HCT116 (cell line): ENCODE data around the gene XRCC3. TPM values are rescaled to one million over a fixed set of nuclear protein-coding genes. Genes with fewer than 3 reads are reported as not detected.

ENCODE experiments used
- ATAC-seq: fragments of 200-7000 bp; cut with Tn5 transposase; 2 replicates; pipeline ENCODE4 v1.9.1; 2020; ENCODE audit warnings: mild to moderate bottlenecking, moderate library complexity
- BruUV-seq: library from RNA; stranded (reverse); fragments of 400-500 nt; replicated peaks from 2 replicates; lab custom pipeline; 2021; lab: Mats Ljungman, UMichigan
- CTCF ChIA-PET: fragments of 300-600 bp; sonication (Branson Sonifier 250); formaldehyde crosslinking; loops from one replicate; lab custom pipeline; 2021; ENCODE audit warnings: antibody characterized with exemption; lab: Charles Lee
- POLR2A ChIA-PET: fragments of 300-600, 350-600 bp; sonication (Branson Sonifier 250); formaldehyde crosslinking; loops from one replicate; lab custom pipeline; 2021; ENCODE audit warnings: antibody characterized with exemption; lab: Charles Lee
- RAD21 ChIA-PET, 2 experiments: fragments of 300-600 bp; sonication (Branson Sonifier 250); formaldehyde crosslinking; loops; one replicate each; lab custom pipeline; 2023; ENCODE audit warnings: low total read pairs in 2 of 2; ENCODE audit not compliant: uncharacterized antibody in 2 of 2, unreplicated experiment in 2 of 2, low non-redundant PET in 1 of 2; lab: Charles Lee
- DNase-seq: peaks from one replicate; pipeline ENCODE4 v3.0.0-alpha.2; 2010; ENCODE audit warnings: low read depth, low spot score
- H2AFZ ChIP-seq: fragments of 200-600 bp; shearing (Covaris generic), sonication (generic); 2 replicates; pipeline ENCODE4 v1.6.1; 2017; ENCODE audit warnings: low read depth, mixed run types, mixed read lengths, antibody characterized with exemption, low read length; ENCODE audit not compliant: poor library complexity, severe bottlenecking
- H3K27ac ChIP-seq: 2 replicates; pipeline ENCODE4 v1.5.1; 2012; ENCODE audit warnings: low read depth, low read length
- H3K27me3 ChIP-seq: fragments of 200-600 bp; sonication (generic); 2 replicates; pipeline ENCODE4 v1.6.1; 2016; ENCODE audit warnings: mixed run types, low read length, mixed read lengths; ENCODE audit not compliant: insufficient read depth
- H3K36me3 ChIP-seq, 2 experiments: fragments of 200-500 bp in 1 of 2; fragments of 200-600 bp in 1 of 2; sonication (Bioruptor generic) in 1 of 2; sonication (generic) in 1 of 2; 2 replicates each; pipeline versions ENCODE4 v1.5.1 to v1.6.1; 2014 to 2016; ENCODE audit warnings: low read length in 2 of 2, inconsistent platforms in 1 of 2, mixed read lengths in 1 of 2, mixed run types in 1 of 2; ENCODE audit not compliant: insufficient read depth in 2 of 2, control insufficient read depth in 1 of 2
- H3K4me1 ChIP-seq, 2 experiments: fragments of 200-600 bp in 1 of 2; sonication (generic) in 1 of 2; 2 replicates each; pipeline versions ENCODE4 v1.5.1 to v1.6.1; 2012 to 2017; ENCODE audit warnings: low read length in 2 of 2, inconsistent platforms in 1 of 2, mild to moderate bottlenecking in 1 of 2, mixed read lengths in 1 of 2, mixed run types in 1 of 2, moderate library complexity in 1 of 2; ENCODE audit not compliant: insufficient read depth in 2 of 2, control insufficient read depth in 1 of 2
- H3K4me2 ChIP-seq: fragments of 200-600 bp; sonication (generic); 2 replicates; pipeline ENCODE4 v1.6.1; 2017; ENCODE audit warnings: mixed run types, low read length, mixed read lengths
- H3K4me3 ChIP-seq, 2 experiments: fragments of 200-600 bp in 1 of 2; sonication (generic) in 1 of 2; replicated peaks in 1 of 2; 2 replicates each; pipeline ENCODE4 v1.5.1; 2011 to 2016; ENCODE audit warnings: low read length in 2 of 2, control low read depth in 1 of 2, low read depth in 1 of 2, mild to moderate bottlenecking in 1 of 2, mixed read lengths in 1 of 2, mixed run types in 1 of 2
- H3K79me2 ChIP-seq: fragments of 200-600 bp; sonication (generic); 2 replicates; pipeline ENCODE4 v1.6.1; 2017; ENCODE audit warnings: mild to moderate bottlenecking, mixed run types, low read length, moderate library complexity, mixed read lengths; ENCODE audit not compliant: insufficient read depth
- H3K9ac ChIP-seq: fragments of 200-600 bp; sonication (generic); 2 replicates; pipeline ENCODE4 v1.6.1; 2016; ENCODE audit warnings: low read length, mixed read lengths
- H3K9me2 ChIP-seq: fragments of 200-600 bp; sonication (generic), shearing (Covaris generic); 2 replicates; pipeline ENCODE4 v1.6.1; 2017; ENCODE audit warnings: mixed run types, mild to moderate bottlenecking, moderate library complexity; ENCODE audit not compliant: insufficient read depth
- H3K9me3 ChIP-seq, 2 experiments: fragments of 200-500 bp in 1 of 2; fragments of 200-600 bp in 1 of 2; sonication (Bioruptor generic) in 1 of 2; sonication (generic) in 1 of 2; 2 replicates each; pipeline ENCODE4 v1.6.1; 2014 to 2017; ENCODE audit warnings: low read length in 2 of 2, mixed read lengths in 2 of 2, inconsistent platforms in 1 of 2, low read depth in 1 of 2, mild to moderate bottlenecking in 1 of 2, mixed run types in 1 of 2, moderate library complexity in 1 of 2; ENCODE audit not compliant: control insufficient read depth in 1 of 2, insufficient read depth in 1 of 2
- H4K20me1 ChIP-seq: fragments of 200-600 bp; sonication (generic), shearing (Covaris generic); 2 replicates; pipeline ENCODE4 v1.6.1; 2017; ENCODE audit warnings: mixed run types, mild to moderate bottlenecking, moderate library complexity; ENCODE audit not compliant: insufficient read depth
- EZH2phosphoT487 ChIP-seq: fragments of 200-600 bp; IDR thresholded peaks from 2 replicates; pipeline ENCODE4 v1.6.1; 2018; ENCODE audit warnings: antibody characterized with exemption, borderline replicate concordance
- POLR2AphosphoS5 ChIP-seq: IDR thresholded peaks from 2 replicates; pipeline ENCODE4 v1.6.1; 2011; ENCODE audit warnings: mild to moderate bottlenecking, low read depth, low read length, moderate library complexity
- SIN3A ChIP-seq: IDR thresholded peaks from 2 replicates; pipeline ENCODE4 v1.6.1; 2012; ENCODE audit warnings: low read depth
- intact Hi-C: fragments of 100-400 bp; cut with micrococcal nuclease; formaldehyde crosslinking; loops from 2 replicates; pipeline ENCODE4 v1.10.0; 2022
- total RNA-seq: library from RNA; stranded (reverse); gene quantifications from one replicate; pipeline ENCODE4 v1.2.1, GENCODE V29; 2021; ENCODE audit not compliant: unreplicated experiment

Gene XRCC3
- total RNA-seq, 1 experiment from 2014 or later: 48.7 TPM

- H3K9me3 ChIP-seq: no peaks in the 10 kb centered on the region
- H3K9me2 ChIP-seq: no peaks in the 10 kb centered on the region
- no peak overlapping the region for H3K27ac ChIP-seq
- BruUV-seq: no TSS peak
- ChIA-PET POLR2A (no interaction called here), CTCF (interaction anchor here (1.5 kb wide), 1 partner anchor 73 kb away, joined by 3 read pairs; no protein-coding TSS in a partner anchor)
- intact Hi-C loops: no loop called here
- DNase-seq: no peak
- H3K4me2 ChIP-seq: no peak overlapping the region
- no peaks in the 10 kb centered on the region for H3K27me3 ChIP-seq
- no peak overlapping the region for H3K4me3 ChIP-seq
- no peaks in the 10 kb centered on the region for H3K4me1 ChIP-seq
- H3K9ac ChIP-seq: no peak overlapping the region
- no peaks in the 10 kb centered on the region for H3K79me2 ChIP-seq
- H3K36me3 ChIP-seq: peaks cover 3 to 6% of the 10 kb centered on the region in 2 experiments; a peak in 3 of 4 replicates
- ATAC-seq: no peak
- no peaks in the 10 kb centered on the region for H4K20me1 ChIP-seq
- H2AFZ ChIP-seq: no peak overlapping the region
- TF ChIP-seq EZH2phosphoT487: no peak
- TF ChIP-seq, all 23 proteins: peak for 0
- RAD21 ChIA-PET: no interaction called here
These were observed 20.7 kb upstream of the XRCC3 start for GRCh38 chr14:103735815-103736545.

DNA sequence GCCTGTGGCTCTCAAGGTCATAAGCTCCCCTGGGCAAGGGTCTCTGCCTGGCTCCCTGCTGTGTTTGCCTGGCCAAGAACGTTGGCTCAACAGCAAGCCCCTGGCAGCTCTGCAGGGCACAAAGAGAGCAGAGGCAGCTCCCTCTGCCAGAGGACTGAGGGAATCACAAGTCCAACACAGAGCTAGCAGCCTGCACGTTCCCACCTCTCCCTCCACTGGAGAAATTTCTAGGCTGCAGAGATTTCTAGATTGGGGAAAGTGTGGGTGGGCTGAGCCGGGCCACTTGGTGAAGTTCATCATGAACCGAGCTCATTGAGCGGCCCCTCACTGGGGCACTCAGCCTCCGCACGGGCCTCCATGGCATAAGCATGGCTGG is 20.2 kb upstream of the XRCC3 start:
- no peaks in the 10 kb centered on the region for H3K4me1 ChIP-seq
- no peak overlapping the region for H2AFZ ChIP-seq
- H3K27ac ChIP-seq: no peak overlapping the region
- intact Hi-C loops: no loop called here
- no peaks in the 10 kb centered on the region for H3K79me2 ChIP-seq
- no peaks in the 10 kb centered on the region for H3K9me3 ChIP-seq
- CTCF ChIA-PET: interaction anchor here (1.5 kb wide), 1 partner anchor 73 kb away, joined by 3 read pairs; no protein-coding TSS in a partner anchor
- H3K9me2 ChIP-seq: no peaks in the 10 kb centered on the region
- no peak for DNase-seq
- no peak for ATAC-seq
- H3K4me2 ChIP-seq: no peak overlapping the region
- RAD21 ChIA-PET: no interaction called here
- H3K27me3 ChIP-seq: no peaks in the 10 kb centered on the region
- no peak overlapping the region for H3K4me3 ChIP-seq
- H3K9ac ChIP-seq: no peak overlapping the region
- H4K20me1 ChIP-seq: no peaks in the 10 kb centered on the region
- POLR2A ChIA-PET: no interaction called here
- TF ChIP-seq SIN3A (no peak), POLR2AphosphoS5 (no peak)
- peaks cover 3 to 6% of the 10 kb centered on the region in 2 experiments; a peak in 3 of 4 replicates for H3K36me3 ChIP-seq
- no TSS peak for BruUV-seq
